Middle frontal gyrus (tissue), 1 donor: ENCODE results near the gene LONP1.
"Not testable (repeated sequence)": the region's sequence is repeated elsewhere in the genome, so short reads cannot be mapped to it uniquely, and the experiment has no call there.

Experiments used
- DNase-seq: peaks from one replicate; pipeline ENCODE4 v3.0.0-alpha.2; 2015; ENCODE audit warnings: low spot score; ENCODE audit errors: extremely low spot score

LONP1 gene

GRCh38 chr19:5714816-5715215, 5.1 kb downstream of the LONP1 start:
- DNase-seq: no peak

- DNase-seq: no peak
Measured at GRCh38 chr19:5713228-5713627, 6.7 kb downstream of the LONP1 start.

- DNase-seq: no peak
Measured at GRCh38 chr19:5711713-5712161, 8.2 kb downstream of the LONP1 start.

GRCh38 chr19:5711025-5711424, 8.9 kb downstream of the LONP1 start:
- DNase-seq: no peak

GRCh38 chr19:5707576-5708575, 12.1 kb downstream of the LONP1 start:
- DNase-seq: no peak

- no peak for DNase-seq
Measured at GRCh38 chr19:5706876-5707573, 12.9 kb downstream of the LONP1 start.

GRCh38 chr19:5705552-5705951, 14.4 kb downstream of the LONP1 start:
- no peak for DNase-seq

GRCh38 chr19:5703819-5704818, 15.8 kb downstream of the LONP1 start:
- DNase-seq: no peak

- DNase-seq: not testable (repeated sequence)
Measured at GRCh38 chr19:5702053-5702410, 17.9 kb downstream of the LONP1 start.

GRCh38 chr19:5700455-5701092, 19.4 kb downstream of the LONP1 start:
- no peak for DNase-seq

GRCh38 chr19:5698635-5699422, 21.1 kb downstream of the LONP1 start:
- no peak for DNase-seq

- no peak for DNase-seq
Measured at GRCh38 chr19:5697890-5698634, 21.9 kb downstream of the LONP1 start.

GRCh38 chr19:5697022-5697889, 22.7 kb downstream of the LONP1 start:
- DNase-seq: no peak

GRCh38 chr19:5696196-5697021, 23.5 kb downstream of the LONP1 start:
- DNase-seq: no peak

GRCh38 chr19:5695649-5696195, 24.2 kb downstream of the LONP1 start:
- no peak for DNase-seq

- DNase-seq: no peak
Measured at GRCh38 chr19:5694956-5695648, 24.8 kb downstream of the LONP1 start.
